H9 (cell line): ENCODE data around the gene EEF2K. TPM values are rescaled to one million over a fixed set of nuclear protein-coding genes. Genes with fewer than 3 reads are reported as not detected.

ENCODE experiments used
- DNase-seq: peaks from one replicate; pipeline ENCODE4 v3.0.0-alpha.2; 2017
- H2AFZ ChIP-seq: one replicate; pipeline ENCODE4 v1.6.1; 2013; ENCODE audit warnings: mild to moderate bottlenecking, low read length, control low read depth, moderate library complexity
- H2AK5ac ChIP-seq: 2 replicates; pipeline ENCODE4 v1.6.1; 2013; ENCODE audit warnings: low read length, control low read depth, mixed read lengths; ENCODE audit not compliant: insufficient read length
- H2BK120ac ChIP-seq: one replicate; pipeline ENCODE4 v1.6.1; 2013; ENCODE audit warnings: low read depth, mild to moderate bottlenecking, low read length, control low read depth, inconsistent platforms; ENCODE audit not compliant: poor library complexity, severe bottlenecking
- H2BK12ac ChIP-seq: 2 replicates; pipeline ENCODE4 v1.6.1; 2013; ENCODE audit warnings: low read length, control low read depth, mixed read lengths, low read depth; ENCODE audit not compliant: insufficient read length
- H2BK15ac ChIP-seq: 2 replicates; pipeline ENCODE4 v1.6.1; 2013; ENCODE audit warnings: low read depth, low read length, control low read depth
- H2BK20ac ChIP-seq: one replicate; pipeline ENCODE4 v1.6.1; 2013; ENCODE audit warnings: low read depth, mild to moderate bottlenecking, low read length, control low read depth, inconsistent platforms; ENCODE audit not compliant: poor library complexity, severe bottlenecking
- H2BK5ac ChIP-seq: 2 replicates; pipeline ENCODE4 v1.6.1; 2013; ENCODE audit warnings: low read length, control low read depth, mixed read lengths; ENCODE audit not compliant: insufficient read length
- H3K14ac ChIP-seq: 2 replicates; pipeline ENCODE4 v1.6.1; 2013; ENCODE audit warnings: low read length, control low read depth; ENCODE audit not compliant: insufficient read depth
- H3K18ac ChIP-seq: 2 replicates; pipeline ENCODE4 v1.6.1; 2013; ENCODE audit warnings: low read depth, mild to moderate bottlenecking, mixed read lengths, low read length, control low read depth; ENCODE audit not compliant: insufficient read length
- H3K23ac ChIP-seq: 2 replicates; pipeline ENCODE4 v1.6.1; 2013; ENCODE audit warnings: low read length, control low read depth, mixed read lengths, low read depth; ENCODE audit not compliant: insufficient read length
- H3K23me2 ChIP-seq: 2 replicates; pipeline ENCODE4 v1.6.1; 2013; ENCODE audit warnings: low read depth, mild to moderate bottlenecking, mixed read lengths, low read length, control low read depth; ENCODE audit not compliant: insufficient read length, poor library complexity, severe bottlenecking
- H3K27ac ChIP-seq: 2 replicates; pipeline ENCODE4 v1.5.1; 2013; ENCODE audit warnings: low read length, control low read depth, mixed read lengths, low read depth; ENCODE audit not compliant: insufficient read length
- H3K27me3 ChIP-seq: 2 replicates; pipeline ENCODE4 v1.6.1; 2013; ENCODE audit warnings: low read length, control low read depth, inconsistent platforms; ENCODE audit not compliant: insufficient read depth
- H3K4ac ChIP-seq: 2 replicates; pipeline ENCODE4 v1.6.1; 2013; ENCODE audit warnings: low read depth, mild to moderate bottlenecking, control low read depth, inconsistent platforms, low read length, moderate library complexity
- H3K4me1 ChIP-seq: 2 replicates; pipeline ENCODE4 v1.6.1; 2013; ENCODE audit warnings: low read length, control low read depth, inconsistent platforms; ENCODE audit not compliant: insufficient read depth
- H3K4me2 ChIP-seq: 2 replicates; pipeline ENCODE4 v1.6.1; 2013; ENCODE audit warnings: low read length, control low read depth, mixed read lengths; ENCODE audit not compliant: insufficient read length, insufficient read depth
- H3K56ac ChIP-seq: 2 replicates; pipeline ENCODE4 v1.6.1; 2013; ENCODE audit warnings: low read depth, mild to moderate bottlenecking, mixed read lengths, low read length, control low read depth; ENCODE audit not compliant: insufficient read length
- H3K79me1 ChIP-seq: 2 replicates; pipeline ENCODE4 v1.6.1; 2013; ENCODE audit warnings: low read depth, mild to moderate bottlenecking, moderate library complexity, low read length, control low read depth, inconsistent platforms; ENCODE audit not compliant: insufficient read depth, poor library complexity, severe bottlenecking
- H3K79me2 ChIP-seq: 2 replicates; pipeline ENCODE4 v1.6.1; 2013; ENCODE audit warnings: low read length, control low read depth, inconsistent platforms; ENCODE audit not compliant: insufficient read depth
- H3K9ac ChIP-seq: 2 replicates; pipeline ENCODE4 v1.6.1; 2013; ENCODE audit warnings: low read length, control low read depth, mixed read lengths; ENCODE audit not compliant: insufficient read length; ENCODE audit errors: extremely low read depth
- H3K9me3 ChIP-seq: one replicate; pipeline ENCODE4 v1.6.1; 2013; ENCODE audit warnings: low read depth, low read length, inconsistent platforms; ENCODE audit not compliant: control insufficient read depth
- H3T11ph ChIP-seq: one replicate; pipeline ENCODE4 v1.6.1; 2013; ENCODE audit warnings: mild to moderate bottlenecking, low read length, control low read depth, inconsistent platforms
- H4K20me1 ChIP-seq: one replicate; pipeline ENCODE4 v1.6.1; 2013; ENCODE audit not compliant: control insufficient read depth, insufficient read length, insufficient read depth
- H4K5ac ChIP-seq: 2 replicates; pipeline ENCODE4 v1.6.1; 2013; ENCODE audit warnings: low read depth, mild to moderate bottlenecking, mixed read lengths, low read length, control low read depth; ENCODE audit not compliant: insufficient read length
- H4K8ac ChIP-seq: replicated peaks from 2 replicates; pipeline ENCODE4 v1.6.1; 2013; ENCODE audit warnings: low read length, control low read depth, mixed read lengths, low read depth; ENCODE audit not compliant: insufficient read length
- H4K91ac ChIP-seq: 2 replicates; pipeline ENCODE4 v1.6.1; 2013; ENCODE audit warnings: low read depth, mild to moderate bottlenecking, moderate library complexity, mixed read lengths, low read length, control low read depth; ENCODE audit not compliant: insufficient read length
- H3K27ac Mint-ChIP-seq, 3 experiments: 2 replicates in 2 of 3; 3 replicates in 1 of 3; pipeline ENCODE4 v1.8.0; 2020 to 2021; ENCODE audit warnings: mixed read lengths in 3 of 3, mild to moderate bottlenecking in 1 of 3, moderate library complexity in 1 of 3
- H3K27me3 Mint-ChIP-seq: 2 replicates; pipeline ENCODE4 v1.8.0; 2021; ENCODE audit warnings: low read depth, mild to moderate bottlenecking, moderate library complexity, mixed read lengths
- H3K36me3 Mint-ChIP-seq, 3 experiments: 2 replicates in 2 of 3; 3 replicates in 1 of 3; pipeline ENCODE4 v1.8.0; 2020 to 2021; ENCODE audit warnings: low read depth in 3 of 3, mixed read lengths in 3 of 3; ENCODE audit not compliant: insufficient read depth in 1 of 3
- H3K4me1 Mint-ChIP-seq, 2 experiments: 2 replicates each; pipeline ENCODE4 v1.8.0; 2020; ENCODE audit warnings: mixed read lengths in 2 of 2
- H3K4me3 Mint-ChIP-seq, 2 experiments: 2 replicates in 1 of 2; 3 replicates in 1 of 2; pipeline ENCODE4 v1.8.0; 2020 to 2021; ENCODE audit warnings: mild to moderate bottlenecking in 2 of 2, mixed read lengths in 2 of 2, moderate library complexity in 1 of 2
- H3K9me3 Mint-ChIP-seq, 2 experiments: 2 replicates in 1 of 2; 3 replicates in 1 of 2; pipeline ENCODE4 v1.8.0; 2020; ENCODE audit warnings: mild to moderate bottlenecking in 2 of 2, mixed read lengths in 2 of 2, moderate library complexity in 1 of 2
- CTCF ChIP-seq: fragments of 200-600 bp; sonication (generic); conservative IDR thresholded peaks from 3 replicates; pipeline ENCODE4 v1.8.0; 2021; ENCODE audit warnings: antibody characterized with exemption, mild to moderate bottlenecking
- WGBS: extraction: QIAGEN DNeasy Blood & Tissue Kit; methylation state at CpG from one replicate; pipeline ENCODE4 v1.1.7; 2013; ENCODE audit warnings: missing lambda C conversion rate, low lambda C conversion rate, mixed read lengths; ENCODE audit not compliant: insufficient read length; ENCODE audit errors: extremely low coverage; 5-methylcytosine and 5-hydroxymethylcytosine counted together
- total RNA-seq: library from RNA; stranded (reverse); gene quantifications from 2 replicates; pipeline ENCODE4 v1.2.1, GENCODE V29; 2021

EEF2K gene
- total RNA-seq, 1 experiment from 2014 or later: 20.7 TPM

DNA sequence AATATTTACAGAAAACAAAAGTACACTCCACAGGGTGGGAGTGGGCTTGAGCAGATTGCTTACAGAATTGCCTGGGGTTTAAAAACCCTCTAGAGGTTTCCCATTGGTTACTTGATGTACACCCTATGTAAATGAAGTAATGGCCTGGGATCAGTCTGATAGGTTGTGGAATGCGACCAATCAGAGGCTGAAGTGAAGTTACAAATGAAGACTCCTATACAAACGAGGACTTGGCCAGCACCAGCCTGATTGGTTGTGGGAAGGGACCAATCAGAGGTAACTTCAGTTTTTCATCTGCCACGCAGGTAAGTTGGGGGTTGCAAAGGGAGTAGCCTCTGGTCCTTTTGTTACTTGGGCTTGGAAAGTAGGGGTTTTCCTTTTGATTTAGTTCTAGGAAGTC lies 8.8 kb downstream of the EEF2K start:
- H3K23ac ChIP-seq: no peak overlapping the region
- no peak overlapping the region for H2AK5ac ChIP-seq
- H3K27me3 ChIP-seq: no peaks in the 10 kb centered on the region
- no peak overlapping the region for H3K56ac ChIP-seq
- H3K27me3 Mint-ChIP-seq: no peaks in the 10 kb centered on the region; the same call in 1 of the 2 replicates
- no peak overlapping the region for H3K27ac ChIP-seq
- no peak overlapping the region for H2BK15ac ChIP-seq
- H4K5ac ChIP-seq: no peak overlapping the region
- no peak for DNase-seq
- no peak overlapping the region for H3K4me3 Mint-ChIP-seq
- H3K9me3 Mint-ChIP-seq: peaks cover 0 to 6% of the 10 kb centered on the region in 2 experiments; a peak in 3 of 5 replicates
- no peak overlapping the region for H2BK120ac ChIP-seq
- no peak overlapping the region for H3K4ac ChIP-seq
- no peak overlapping the region for H2BK5ac ChIP-seq
- H2BK12ac ChIP-seq: no peak overlapping the region
- H3T11ph ChIP-seq: no peak overlapping the region
- H3K79me1 ChIP-seq: no peaks in the 10 kb centered on the region
- peak overlapping the region in 2 of 3 experiments; percentile 42 to 79; a peak in 3 of 7 replicates for H3K27ac Mint-ChIP-seq
- H3K18ac ChIP-seq: no peak overlapping the region
- H3K14ac ChIP-seq: no peak overlapping the region
- H4K8ac ChIP-seq: no peak overlapping the region
- H2BK20ac ChIP-seq: no peak overlapping the region
- H3K4me2 ChIP-seq: no peak overlapping the region
- no peaks in the 10 kb centered on the region for H3K9me3 ChIP-seq
- H3K79me2 ChIP-seq: peaks cover 1% of the 10 kb centered on the region; the same call in 1 of the 2 replicates
- no peak overlapping the region for H3K9ac ChIP-seq
- no peak overlapping the region for H2AFZ ChIP-seq
- no peak for TF ChIP-seq CTCF
- no peaks in the 10 kb centered on the region for H4K20me1 ChIP-seq
- WGBS: no CpG with 5 or more reads among the region's 3 CpGs
- H4K91ac ChIP-seq: no peak overlapping the region
- H3K36me3 Mint-ChIP-seq: peaks cover 10 to 43% (median 27%) of the 10 kb centered on the region in 3 experiments; a peak in 6 of 7 replicates
- H3K4me1 ChIP-seq: no peaks in the 10 kb centered on the region; the same call in 1 of the 2 replicates
- no peaks in the 10 kb centered on the region for H3K23me2 ChIP-seq
- H3K4me1 Mint-ChIP-seq: peaks cover 11 to 13% of the 10 kb centered on the region in 2 experiments
